ENCODE measurements around the gene CCBE1. TPM values are rescaled to one million over a fixed set of nuclear protein-coding genes. Genes with fewer than 3 reads are reported as not detected.

Gene CCBE1
- polyA plus RNA-seq (2013): 13.0 and 15.2 TPM in 2 replicates

DNA sequence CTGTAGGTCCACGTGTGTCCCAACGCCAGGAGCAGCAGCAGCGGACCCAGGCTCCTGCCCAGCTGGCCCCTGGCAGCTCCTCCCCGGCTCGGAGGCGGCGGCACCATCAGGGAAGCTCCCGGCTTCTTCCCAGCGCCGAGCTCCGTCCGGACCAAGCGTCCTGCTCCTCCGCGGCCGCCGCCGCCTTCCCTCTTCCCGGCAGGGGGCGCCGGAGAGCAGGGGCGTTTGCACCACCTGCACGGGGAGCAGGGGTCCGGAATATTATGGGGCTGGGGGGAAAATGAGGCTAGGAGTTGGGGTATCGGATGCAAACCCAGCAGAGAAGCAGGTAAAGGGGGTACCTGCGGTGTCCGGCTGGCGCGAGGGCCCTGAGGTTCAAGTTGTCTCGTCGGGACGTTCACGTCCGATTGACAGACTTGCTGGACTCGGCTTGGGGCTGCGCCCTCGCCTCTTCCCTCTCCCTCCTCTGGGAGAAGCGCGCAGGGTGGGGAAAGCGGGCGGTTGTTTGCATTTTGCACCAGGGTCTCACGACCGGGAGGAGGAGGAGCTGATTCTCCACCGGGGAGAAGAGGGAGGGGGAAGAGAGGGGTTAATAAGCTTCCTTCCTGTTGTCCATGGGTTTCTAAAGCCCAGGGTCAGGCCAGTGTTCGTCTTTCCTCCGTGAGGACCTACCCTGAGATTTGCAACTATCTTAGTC, at the start of gene CCBE1:
Gene CCBE1, minus strand, starts transcription at position 188 of the 697 bp plus-strand sequence.
- H2AFZ ChIP-seq (ENCODE audit: insufficient read depth, low read length, poor library complexity): peak within 1 kb of the TSS; percentile 83
- no peak within 1 kb of the TSS for H3K23ac ChIP-seq (ENCODE audit: low read length)
- H2AK5ac ChIP-seq (ENCODE audit: low read length): peak within 1 kb of the TSS; percentile 27
- peak within 1 kb of the TSS; percentile 82 for H2BK120ac ChIP-seq (ENCODE audit: insufficient read depth, low read length, poor library complexity)
- peak within 1 kb of the TSS; percentile 86 for H3K18ac ChIP-seq (ENCODE audit: low read length)
- WGBS (ENCODE audit: extremely low coverage, insufficient coverage, insufficient read length): no CpG with 5 or more reads among the region's 46 CpGs
- peak within 1 kb of the TSS; percentile 82 for H4K91ac ChIP-seq (ENCODE audit: low read depth, low read length)
- DNase-seq: peak; percentile 26 to 76
- H3K4me1 ChIP-seq (ENCODE audit: control insufficient read depth in 1 of 2, insufficient read depth in 2 of 2, low read length in 2 of 2): peaks cover 13 to 27% of the 10 kb centered on the region in 2 experiments
- H4K12ac ChIP-seq (ENCODE audit: low read depth, low read length): no peak within 1 kb of the TSS
- peak within 1 kb of the TSS; percentile 68 for H3K4ac ChIP-seq (ENCODE audit: low read depth, low read length)
- H3K9me3 ChIP-seq (ENCODE audit: insufficient read depth, low read depth, low read length): no peaks in the 10 kb centered on the region
- H3K4me2 ChIP-seq (ENCODE audit: low read length): peak within 1 kb of the TSS; percentile 87
- H3K27ac ChIP-seq (ENCODE audit: low read depth, low read length): peak within 1 kb of the TSS; percentile 7
- peak within 1 kb of the TSS; percentile 93 for H3K14ac ChIP-seq (ENCODE audit: low read length)
- H3K27me3 ChIP-seq (ENCODE audit: insufficient read depth, low read length): no peaks in the 10 kb centered on the region
- peaks cover 21% of the 10 kb centered on the region for H3K79me1 ChIP-seq (ENCODE audit: low read length)
- H3K79me2 ChIP-seq (ENCODE audit: control insufficient read depth, insufficient read depth, low read length, poor library complexity): peaks cover 7% of the 10 kb centered on the region
- peak within 1 kb of the TSS; percentile 52 for H3K9ac ChIP-seq (ENCODE audit: low read length)
- peak within 1 kb of the TSS; percentile 57 for H4K8ac ChIP-seq (ENCODE audit: low read depth, low read length)
- peak within 1 kb of the TSS; percentile 86 for H3K4me3 ChIP-seq (ENCODE audit: low read depth, low read length)
- peak within 1 kb of the TSS; percentile 66 for H2BK12ac ChIP-seq (ENCODE audit: low read length)
- peaks cover 0 to 1% of the 10 kb centered on the region in 2 experiments for H3K36me3 ChIP-seq (ENCODE audit: control insufficient read depth in 1 of 2, insufficient read depth in 2 of 2, low read length in 2 of 2)
- H2BK5ac ChIP-seq (ENCODE audit: low read depth, low read length, poor library complexity): peak within 1 kb of the TSS; percentile 73

DNA sequence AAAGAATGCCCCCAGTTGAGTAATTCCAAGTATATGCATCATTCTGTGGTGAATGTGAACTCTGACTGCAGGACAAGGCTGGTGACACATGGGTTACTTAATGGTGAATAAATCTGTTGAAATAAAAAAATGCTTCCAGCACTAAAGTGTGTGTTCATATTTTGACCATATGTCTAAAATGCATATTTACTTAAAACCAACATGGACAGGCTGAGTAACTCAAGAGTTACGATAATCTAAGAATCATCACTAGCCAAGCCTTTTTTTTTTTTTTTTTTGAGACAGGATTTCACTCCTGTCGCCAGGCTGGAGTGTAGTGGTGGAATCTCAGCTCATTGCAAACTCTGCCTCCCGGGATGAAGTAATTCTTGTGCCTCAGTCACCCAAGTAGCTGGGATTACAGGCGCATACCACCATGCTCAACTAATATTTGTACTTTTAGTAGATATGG, 47.1 kb upstream of the CCBE1 start:
- Histone ChIP-seq H3K23ac (ENCODE audit: low read length) (no peak overlapping the region), H2AFZ (ENCODE audit: insufficient read depth, low read length, poor library complexity) (no peak overlapping the region), H3K27me3 (ENCODE audit: insufficient read depth, low read length) (no peaks in the 10 kb centered on the region), H3K14ac (ENCODE audit: low read length) (no peak overlapping the region), H3K18ac (ENCODE audit: low read length) (no peak overlapping the region), H3K4me2 (ENCODE audit: low read length) (no peak overlapping the region), H2BK12ac (ENCODE audit: low read length) (no peak overlapping the region), H3K9ac (ENCODE audit: low read length) (no peak overlapping the region), H3K79me2 (ENCODE audit: control insufficient read depth, insufficient read depth, low read length, poor library complexity) (no peaks in the 10 kb centered on the region), H2BK120ac (ENCODE audit: insufficient read depth, low read length, poor library complexity) (no peak overlapping the region), H3K4me1 (ENCODE audit: control insufficient read depth in 1 of 2, insufficient read depth in 2 of 2, low read length in 2 of 2) (no peaks in the 10 kb centered on the region), H3K27ac (ENCODE audit: low read depth, low read length) (no peak overlapping the region), H3K4me3 (ENCODE audit: low read depth, low read length) (no peak overlapping the region), H3K9me3 (ENCODE audit: insufficient read depth, low read depth, low read length) (no peaks in the 10 kb centered on the region), H3K79me1 (ENCODE audit: low read length) (no peaks in the 10 kb centered on the region), H4K8ac (ENCODE audit: low read depth, low read length) (no peak overlapping the region), H3K36me3 (ENCODE audit: control insufficient read depth in 1 of 2, insufficient read depth in 2 of 2, low read length in 2 of 2) (no peaks in the 10 kb centered on the region), H4K12ac (ENCODE audit: low read depth, low read length) (no peak overlapping the region), H2BK5ac (ENCODE audit: low read depth, low read length, poor library complexity) (no peak overlapping the region), H4K91ac (ENCODE audit: low read depth, low read length) (no peak overlapping the region), H2AK5ac (ENCODE audit: low read length) (no peak overlapping the region), H3K4ac (ENCODE audit: low read depth, low read length) (no peak overlapping the region)
- no CpG with 5 or more reads among the region's 4 CpGs for WGBS (ENCODE audit: extremely low coverage, insufficient coverage, insufficient read length)
- DNase-seq: peak; percentile 78 to 91

DNA sequence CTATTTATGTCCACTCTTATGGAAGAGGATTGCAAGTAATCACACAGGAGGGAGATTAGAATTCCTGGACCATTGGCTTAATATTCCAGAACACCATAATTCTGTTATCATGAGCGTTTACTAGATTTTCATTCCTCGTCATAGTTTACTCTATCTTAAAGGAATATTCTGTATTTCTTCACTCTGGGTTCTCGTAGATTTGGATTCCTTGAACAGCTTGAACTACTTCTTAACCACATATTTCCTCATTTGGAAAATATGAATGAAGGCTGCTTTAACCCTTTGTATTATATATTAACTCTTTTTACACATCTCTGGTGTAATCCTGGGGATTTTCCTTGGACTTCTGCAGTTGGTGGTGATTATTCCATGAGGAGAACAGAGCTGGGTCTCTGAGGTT, 46.3 kb upstream of the CCBE1 start:
- no peak overlapping the region for H3K18ac ChIP-seq (ENCODE audit: low read length)
- peak in 1 of 2 donors; percentile 54 for DNase-seq
- no peak overlapping the region for H3K4me2 ChIP-seq (ENCODE audit: low read length)
- no peak overlapping the region for H3K4me3 ChIP-seq (ENCODE audit: low read depth, low read length)
- no peak overlapping the region for H4K91ac ChIP-seq (ENCODE audit: low read depth, low read length)
- H2AFZ ChIP-seq (ENCODE audit: insufficient read depth, low read length, poor library complexity): no peak overlapping the region
- H3K4me1 ChIP-seq (ENCODE audit: control insufficient read depth in 1 of 2, insufficient read depth in 2 of 2, low read length in 2 of 2): no peaks in the 10 kb centered on the region
- H3K27me3 ChIP-seq (ENCODE audit: insufficient read depth, low read length): no peaks in the 10 kb centered on the region
- H3K14ac ChIP-seq (ENCODE audit: low read length): no peak overlapping the region
- H4K8ac ChIP-seq (ENCODE audit: low read depth, low read length): no peak overlapping the region
- no peak overlapping the region for H2BK5ac ChIP-seq (ENCODE audit: low read depth, low read length, poor library complexity)
- WGBS (ENCODE audit: extremely low coverage, insufficient coverage, insufficient read length): no CpG with 5 or more reads among the region's 3 CpGs
- H3K9ac ChIP-seq (ENCODE audit: low read length): no peak overlapping the region
- no peak overlapping the region for H2AK5ac ChIP-seq (ENCODE audit: low read length)
- H3K79me1 ChIP-seq (ENCODE audit: low read length): no peaks in the 10 kb centered on the region
- no peaks in the 10 kb centered on the region for H3K79me2 ChIP-seq (ENCODE audit: control insufficient read depth, insufficient read depth, low read length, poor library complexity)
- H3K23ac ChIP-seq (ENCODE audit: low read length): no peak overlapping the region
- no peak overlapping the region for H2BK12ac ChIP-seq (ENCODE audit: low read length)
- no peak overlapping the region for H2BK120ac ChIP-seq (ENCODE audit: insufficient read depth, low read length, poor library complexity)
- H3K36me3 ChIP-seq (ENCODE audit: control insufficient read depth in 1 of 2, insufficient read depth in 2 of 2, low read length in 2 of 2): no peaks in the 10 kb centered on the region
- H4K12ac ChIP-seq (ENCODE audit: low read depth, low read length): no peak overlapping the region
- H3K27ac ChIP-seq (ENCODE audit: low read depth, low read length): no peak overlapping the region
- no peaks in the 10 kb centered on the region for H3K9me3 ChIP-seq (ENCODE audit: insufficient read depth, low read depth, low read length)
- no peak overlapping the region for H3K4ac ChIP-seq (ENCODE audit: low read depth, low read length)

DNA sequence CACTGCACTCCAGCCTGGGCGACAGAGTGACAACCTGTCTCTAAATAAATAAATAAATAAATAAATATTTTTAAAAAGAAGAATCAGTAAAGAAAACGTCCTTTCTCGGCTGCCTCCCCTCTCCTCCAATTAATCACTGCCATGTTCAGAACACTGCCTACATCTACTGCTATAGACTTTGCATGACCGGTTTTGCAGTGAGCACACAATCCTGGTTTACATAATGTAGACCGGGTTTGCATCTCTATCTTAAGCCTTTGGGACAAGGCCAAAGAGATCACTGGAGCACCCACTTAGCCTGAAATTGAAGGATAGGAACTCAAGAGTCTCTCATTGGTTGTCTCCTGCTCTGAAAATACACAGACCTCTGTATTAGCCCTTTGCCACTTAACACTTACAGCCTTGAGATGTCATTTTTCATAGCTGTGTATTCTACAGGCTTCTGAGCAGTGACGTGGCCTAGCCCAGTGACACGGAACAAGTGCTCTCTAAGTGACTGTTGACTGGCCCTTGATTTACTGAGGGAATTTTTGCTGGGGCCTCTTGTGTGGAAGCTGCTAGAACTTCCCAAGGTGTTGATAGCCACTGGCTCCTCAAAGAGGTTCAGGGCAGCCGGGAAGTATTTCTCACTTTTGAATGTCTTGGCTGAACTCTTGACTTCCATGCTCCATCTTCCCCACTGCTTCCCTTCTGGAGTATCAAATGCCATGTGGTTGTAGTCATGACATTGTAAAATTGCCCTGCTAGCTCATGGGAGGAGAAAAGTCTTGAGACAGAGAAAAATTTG, 45.3 kb upstream of the CCBE1 start:
- H2BK5ac ChIP-seq (ENCODE audit: low read depth, low read length, poor library complexity): no peak overlapping the region
- H3K14ac ChIP-seq (ENCODE audit: low read length): no peak overlapping the region
- no peaks in the 10 kb centered on the region for H3K4me1 ChIP-seq (ENCODE audit: control insufficient read depth in 1 of 2, insufficient read depth in 2 of 2, low read length in 2 of 2)
- no peak overlapping the region for H4K91ac ChIP-seq (ENCODE audit: low read depth, low read length)
- H3K9me3 ChIP-seq (ENCODE audit: insufficient read depth, low read depth, low read length): no peaks in the 10 kb centered on the region
- H3K27me3 ChIP-seq (ENCODE audit: insufficient read depth, low read length): no peaks in the 10 kb centered on the region
- H3K4me3 ChIP-seq (ENCODE audit: low read depth, low read length): no peak overlapping the region
- H3K36me3 ChIP-seq (ENCODE audit: control insufficient read depth in 1 of 2, insufficient read depth in 2 of 2, low read length in 2 of 2): no peaks in the 10 kb centered on the region
- H4K8ac ChIP-seq (ENCODE audit: low read depth, low read length): no peak overlapping the region
- no peak overlapping the region for H3K18ac ChIP-seq (ENCODE audit: low read length)
- no peak overlapping the region for H3K9ac ChIP-seq (ENCODE audit: low read length)
- no peak overlapping the region for H4K12ac ChIP-seq (ENCODE audit: low read depth, low read length)
- H2AK5ac ChIP-seq (ENCODE audit: low read length): no peak overlapping the region
- H3K4me2 ChIP-seq (ENCODE audit: low read length): no peak overlapping the region
- H2AFZ ChIP-seq (ENCODE audit: insufficient read depth, low read length, poor library complexity): no peak overlapping the region
- H2BK12ac ChIP-seq (ENCODE audit: low read length): no peak overlapping the region
- no peak overlapping the region for H3K23ac ChIP-seq (ENCODE audit: low read length)
- no peak overlapping the region for H2BK120ac ChIP-seq (ENCODE audit: insufficient read depth, low read length, poor library complexity)
- H3K79me1 ChIP-seq (ENCODE audit: low read length): no peaks in the 10 kb centered on the region
- WGBS (ENCODE audit: extremely low coverage, insufficient coverage, insufficient read length): no CpG with 5 or more reads among the region's 8 CpGs
- no peaks in the 10 kb centered on the region for H3K79me2 ChIP-seq (ENCODE audit: control insufficient read depth, insufficient read depth, low read length, poor library complexity)
- no peak overlapping the region for H3K27ac ChIP-seq (ENCODE audit: low read depth, low read length)
- no peak for DNase-seq
- H3K4ac ChIP-seq (ENCODE audit: low read depth, low read length): no peak overlapping the region
